Activated CD4-positive, alpha-beta T cell treated with anti-CD3 and anti-CD28 coated beads for 48 hours (primary cell): ENCODE measurements around the gene TFB1M.

ENCODE experiments used
- DNase-seq: peaks from one replicate; pipeline ENCODE4 v3.0.0-alpha.2; 2020

TFB1M gene

DNA sequence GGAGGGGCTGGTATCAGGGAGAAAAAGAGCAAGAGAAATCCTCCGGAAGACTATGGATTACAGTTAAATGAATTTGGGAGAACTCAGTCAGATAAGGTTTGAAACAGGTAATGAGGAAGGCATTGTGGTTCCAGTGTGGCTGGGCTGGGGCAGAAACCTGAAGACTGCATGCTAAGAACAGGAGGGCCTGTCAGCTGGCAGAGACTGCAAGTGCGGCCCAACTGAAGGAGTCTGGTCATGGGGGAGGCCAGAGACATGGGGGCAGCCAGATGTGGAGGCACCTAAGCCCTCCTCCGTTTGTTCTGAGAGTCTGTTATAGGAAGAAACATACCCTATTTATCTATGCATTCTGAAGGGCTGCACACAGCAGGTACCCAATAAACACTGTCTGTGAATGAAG, 16.6 kb downstream of the TFB1M start:
- DNase-seq = no peak

DNA sequence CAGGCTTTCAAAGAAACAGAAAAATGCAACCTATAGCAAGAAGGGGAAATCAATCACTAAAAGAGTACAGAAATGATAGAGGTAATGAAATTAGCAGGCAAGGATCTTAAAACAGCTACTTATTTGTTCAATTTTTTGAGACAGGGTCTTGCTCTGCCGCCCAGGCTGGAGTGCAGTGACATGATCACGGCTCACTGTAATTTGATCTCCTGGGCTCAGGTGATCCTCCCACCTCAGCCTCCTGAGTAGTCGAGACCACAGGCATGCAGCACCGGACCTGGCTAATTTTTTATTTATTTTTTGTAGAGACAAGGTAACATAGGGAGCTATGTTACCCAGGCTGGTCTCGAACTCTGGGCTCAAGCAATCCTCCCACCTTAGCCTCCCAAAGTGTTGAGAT, 21.6 kb downstream of the TFB1M start:
- DNase-seq = no peak

GRCh38 chr6:155291291-155291690, 23.0 kb downstream of the TFB1M start:
- no peak for DNase-seq

DNA sequence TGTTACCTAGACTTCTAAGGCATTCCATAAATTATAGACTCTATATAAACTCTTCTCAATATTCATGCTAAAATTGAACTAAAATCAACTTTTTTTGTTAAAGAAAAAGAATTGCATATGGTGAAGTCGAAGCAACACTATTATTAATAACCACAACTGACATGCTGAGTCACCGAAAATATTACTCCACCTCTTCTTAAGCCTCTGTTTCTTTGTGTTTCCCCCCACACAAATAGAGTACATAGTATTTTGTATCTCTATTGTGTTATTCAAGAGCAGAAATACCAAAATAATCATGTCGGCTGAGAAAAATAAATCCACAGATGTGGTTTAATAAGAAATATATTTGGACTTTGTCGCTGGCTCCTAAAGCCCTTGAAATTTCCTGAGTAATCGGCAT, 23.8 kb downstream of the TFB1M start:
- no peak for DNase-seq

- no peak for DNase-seq
Measured at GRCh38 chr6:155287762-155288161, 26.5 kb downstream of the TFB1M start.

GRCh38 chr6:155284775-155285174, 29.5 kb downstream of the TFB1M start:
- DNase-seq = no peak

- DNase-seq = no peak
Measured at GRCh38 chr6:155278319-155279049, 35.8 kb downstream of the TFB1M start.

GRCh38 chr6:155276638-155277037, 37.6 kb downstream of the TFB1M start:
- DNase-seq = no peak

DNA sequence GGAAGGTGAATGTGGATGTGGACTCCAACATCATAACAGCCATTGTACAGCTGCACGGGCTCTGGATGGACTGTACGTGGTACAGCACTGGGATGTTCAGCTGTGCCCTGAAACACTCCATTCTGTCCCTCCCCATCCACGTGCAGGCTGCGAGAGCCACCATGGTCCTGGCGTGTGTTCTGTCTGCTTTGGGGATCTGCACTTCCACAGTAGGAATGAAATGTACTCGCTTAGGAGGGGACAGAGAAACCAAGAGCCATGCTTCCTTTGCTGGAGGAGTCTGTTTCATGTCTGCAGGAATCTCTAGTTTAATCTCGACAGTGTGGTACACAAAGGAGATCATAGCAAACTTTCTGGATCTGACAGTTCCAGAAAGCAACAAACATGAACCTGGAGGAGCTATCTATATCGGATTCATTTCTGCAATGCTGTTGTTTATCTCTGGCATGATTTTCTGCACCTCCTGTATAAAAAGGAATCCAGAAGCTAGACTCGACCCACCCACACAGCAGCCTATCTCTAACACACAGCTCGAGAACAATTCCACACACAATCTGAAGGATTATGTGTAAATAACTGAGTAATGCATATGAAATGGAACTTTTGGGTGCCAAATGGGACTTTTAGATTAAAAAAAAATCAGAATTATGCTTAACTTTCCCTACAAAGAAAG, 38.3 kb downstream of the TFB1M start:
- no peak for DNase-seq

- DNase-seq = no peak
Measured at GRCh38 chr6:155274533-155274932, 39.8 kb downstream of the TFB1M start.

DNA sequence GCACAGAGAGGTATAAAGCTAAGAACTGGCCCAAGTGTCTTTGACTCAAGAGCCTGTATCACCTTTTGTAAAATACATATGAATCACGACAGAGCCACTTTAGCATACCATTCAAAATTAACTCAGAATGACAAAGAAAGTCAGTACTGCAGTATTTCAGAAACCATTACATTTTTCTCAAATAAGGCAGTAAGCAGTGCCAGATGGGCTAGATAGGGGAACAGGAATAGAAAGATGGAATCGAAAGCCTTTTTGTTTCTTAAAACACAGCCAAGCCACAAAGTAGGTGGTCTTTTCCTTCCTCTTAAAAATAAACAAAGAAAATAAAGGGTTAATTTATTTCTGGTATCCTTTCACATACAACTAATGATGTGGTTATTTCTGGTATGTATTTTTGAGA, 40.2 kb downstream of the TFB1M start:
- no peak for DNase-seq

GRCh38 chr6:155273431-155273830, 40.9 kb downstream of the TFB1M start:
- no peak for DNase-seq

DNA sequence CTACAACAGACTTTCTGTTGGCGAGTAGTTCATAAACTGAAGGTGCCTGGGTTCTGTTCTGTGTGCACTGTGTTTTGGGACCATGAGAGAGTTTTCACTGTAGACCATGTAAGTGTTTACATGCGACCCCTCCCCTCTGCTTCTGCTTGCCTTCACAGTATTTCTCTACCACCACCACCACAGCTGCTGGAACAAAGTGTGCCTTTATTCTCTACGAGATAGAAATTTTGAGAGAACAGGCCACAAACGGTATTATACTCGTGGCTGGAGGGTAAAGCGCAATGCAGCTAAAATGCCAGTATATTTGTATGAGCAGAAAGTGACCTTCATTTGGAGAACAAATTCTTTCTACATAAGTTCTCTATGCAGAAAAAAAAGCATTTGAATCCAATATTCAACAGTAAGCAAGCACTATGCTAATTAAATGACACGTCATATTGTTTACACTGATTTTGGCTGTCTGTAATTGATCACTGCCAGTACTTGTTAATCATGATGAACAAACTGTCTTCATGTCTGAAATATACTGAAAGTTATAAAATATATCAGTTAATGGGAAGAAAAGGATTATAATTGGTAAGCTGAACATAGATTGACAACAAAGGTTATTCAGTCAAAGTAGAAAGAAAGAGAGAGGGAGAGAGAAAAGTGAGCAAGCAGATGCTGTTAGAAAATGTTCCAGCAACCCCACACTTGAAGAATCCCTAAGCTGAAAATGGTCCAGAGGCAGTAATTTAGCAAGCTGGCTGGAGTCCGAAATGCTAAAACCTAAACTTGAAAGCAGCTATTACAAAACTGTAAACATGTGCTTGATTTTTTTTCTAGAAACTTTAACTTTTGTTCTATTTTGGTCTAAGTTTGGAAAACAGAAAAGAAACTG, 41.7 kb downstream of the TFB1M start:
- DNase-seq = no peak

- DNase-seq = no peak
Measured at GRCh38 chr6:155271145-155271544, 43.1 kb downstream of the TFB1M start.

- DNase-seq = no peak
Measured at GRCh38 chr6:155270561-155271091, 43.7 kb downstream of the TFB1M start.

DNA sequence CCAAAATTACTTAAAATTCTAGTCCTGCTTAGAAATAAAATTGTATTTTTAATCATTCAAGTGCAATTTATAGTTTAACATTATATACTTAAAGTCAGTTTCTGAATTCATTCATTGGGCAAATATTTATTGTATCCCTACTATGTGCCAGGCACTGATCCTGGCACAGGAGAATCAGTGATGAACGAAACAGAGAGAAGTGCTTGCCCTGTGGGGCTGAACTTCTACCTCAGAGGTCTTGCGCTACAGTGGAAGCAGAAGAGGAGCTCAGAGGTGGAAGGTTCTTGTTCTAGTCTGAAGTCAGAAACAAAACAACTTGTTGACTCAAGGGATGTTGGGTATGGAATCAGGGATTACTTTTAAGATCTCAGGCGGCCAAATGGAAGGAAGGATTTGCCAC, 44.5 kb downstream of the TFB1M start:
- no peak for DNase-seq

DNA sequence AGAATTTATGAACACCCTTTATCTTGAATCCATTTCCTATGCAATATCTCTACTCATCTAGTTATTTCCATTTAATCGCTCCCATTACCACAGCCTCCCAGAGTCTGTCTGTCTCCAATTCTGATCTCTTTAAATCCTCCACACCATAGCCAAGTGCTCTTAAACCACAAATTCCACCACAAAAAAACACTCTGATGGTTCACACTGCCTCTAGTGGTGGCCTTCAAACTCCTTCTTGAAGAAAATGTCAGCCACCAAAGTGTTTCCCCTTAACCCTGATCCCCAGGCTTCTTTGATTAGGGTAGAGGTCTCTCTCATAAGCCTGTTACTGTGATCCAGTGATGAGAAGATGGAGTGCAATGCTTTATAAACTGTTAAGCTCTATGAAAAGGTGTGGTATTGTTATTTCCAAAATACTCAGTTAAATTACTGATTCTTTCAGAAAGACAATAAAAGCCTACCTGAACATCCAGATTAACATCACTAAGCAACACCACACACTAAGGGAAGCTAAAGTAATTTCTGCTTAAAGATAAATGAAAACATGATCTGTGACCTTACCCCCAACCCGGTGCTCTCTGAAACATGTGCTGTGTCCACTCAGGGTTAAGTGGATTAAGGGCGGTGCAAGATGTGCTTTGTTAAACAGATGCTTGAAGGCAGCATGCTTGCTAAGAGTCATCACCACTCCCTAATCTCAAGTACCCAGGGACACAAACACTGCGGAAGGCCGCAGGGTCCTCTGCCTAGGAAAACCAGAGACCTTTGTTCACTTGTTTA, 46.0 kb downstream of the TFB1M start:
- peak; percentile 18 for DNase-seq

DNA sequence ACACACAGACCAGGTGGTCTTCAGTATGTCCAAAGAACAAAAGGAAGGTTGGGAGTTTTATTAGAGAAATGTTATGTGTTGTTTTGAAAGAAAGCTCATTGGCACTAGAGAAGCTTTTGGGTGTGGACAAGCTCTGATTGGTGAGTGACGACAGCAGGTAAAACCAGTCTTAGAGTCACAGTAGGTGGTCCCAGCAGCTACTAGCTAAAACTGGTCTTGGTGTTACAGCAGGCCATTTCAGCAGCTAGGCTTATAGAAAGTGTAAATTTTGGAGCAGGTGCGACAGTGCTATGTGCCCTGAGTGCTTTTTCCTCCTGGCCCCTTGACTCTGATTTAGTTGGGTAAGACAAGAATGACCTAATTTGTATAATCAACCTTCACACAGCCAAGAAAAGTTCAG, 46.9 kb downstream of the TFB1M start:
- no peak for DNase-seq

DNA sequence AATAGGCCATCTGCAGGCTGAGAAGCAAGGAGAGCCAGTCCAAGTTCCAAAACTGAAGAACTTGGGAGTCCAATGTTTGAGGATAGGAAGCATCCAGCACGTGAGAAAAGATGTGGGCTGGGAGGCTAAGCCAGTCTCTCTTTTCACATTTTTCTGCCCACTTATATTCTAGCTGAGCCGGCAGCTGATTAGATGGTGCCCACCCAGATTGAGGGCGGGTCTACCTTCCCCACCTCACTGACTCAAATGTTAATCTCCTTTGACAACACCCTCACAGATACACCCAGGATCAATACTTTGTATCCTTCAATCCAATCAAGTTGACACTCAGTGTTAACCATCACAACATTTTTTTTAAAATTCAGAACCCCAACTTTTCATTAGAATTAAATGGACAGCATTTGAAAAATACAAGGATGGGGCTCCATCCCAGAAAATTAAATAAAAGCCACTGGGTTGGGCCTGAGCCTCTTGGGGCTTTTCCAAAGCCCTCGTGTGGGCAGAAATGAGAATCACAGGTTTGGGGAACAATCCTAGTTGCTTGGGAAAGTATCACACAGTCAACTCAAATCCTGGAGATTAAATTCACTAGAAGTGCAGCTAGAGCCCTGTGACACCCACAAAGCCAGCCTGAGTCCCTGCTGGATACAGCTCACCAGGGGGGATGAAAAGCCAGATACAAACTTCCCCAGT, 48.3 kb downstream of the TFB1M start:
- DNase-seq = no peak

DNA sequence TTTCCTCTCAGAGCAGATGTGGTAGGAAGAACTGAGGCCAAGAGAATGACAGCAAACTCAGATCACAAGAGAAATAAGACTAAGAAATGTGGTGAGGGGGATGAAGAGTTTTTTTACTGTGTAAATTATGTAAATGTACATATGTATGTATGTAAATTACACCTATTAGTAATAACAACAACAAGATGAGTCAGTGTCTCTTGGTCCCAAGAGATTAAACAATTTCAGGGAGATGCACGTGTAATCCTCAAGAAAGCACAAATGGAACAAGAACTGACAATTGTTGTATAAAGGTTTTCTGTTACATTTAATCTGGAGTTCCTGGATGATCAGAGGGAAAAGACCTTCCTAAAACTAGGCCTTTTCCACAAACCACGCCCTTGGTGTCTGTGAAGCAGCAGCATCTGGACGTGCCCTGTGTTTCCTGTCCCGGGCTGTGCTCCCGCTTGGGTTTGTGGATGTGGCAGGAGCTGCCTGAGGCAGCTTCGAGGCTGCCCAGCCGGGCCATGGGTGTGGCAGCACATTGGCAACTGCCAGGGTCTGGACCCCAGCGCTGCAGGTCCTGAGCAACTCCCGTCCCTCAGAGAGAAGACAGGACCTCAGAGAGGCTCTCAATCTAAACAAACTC, 49.5 kb downstream of the TFB1M start:
- no peak for DNase-seq

DNA sequence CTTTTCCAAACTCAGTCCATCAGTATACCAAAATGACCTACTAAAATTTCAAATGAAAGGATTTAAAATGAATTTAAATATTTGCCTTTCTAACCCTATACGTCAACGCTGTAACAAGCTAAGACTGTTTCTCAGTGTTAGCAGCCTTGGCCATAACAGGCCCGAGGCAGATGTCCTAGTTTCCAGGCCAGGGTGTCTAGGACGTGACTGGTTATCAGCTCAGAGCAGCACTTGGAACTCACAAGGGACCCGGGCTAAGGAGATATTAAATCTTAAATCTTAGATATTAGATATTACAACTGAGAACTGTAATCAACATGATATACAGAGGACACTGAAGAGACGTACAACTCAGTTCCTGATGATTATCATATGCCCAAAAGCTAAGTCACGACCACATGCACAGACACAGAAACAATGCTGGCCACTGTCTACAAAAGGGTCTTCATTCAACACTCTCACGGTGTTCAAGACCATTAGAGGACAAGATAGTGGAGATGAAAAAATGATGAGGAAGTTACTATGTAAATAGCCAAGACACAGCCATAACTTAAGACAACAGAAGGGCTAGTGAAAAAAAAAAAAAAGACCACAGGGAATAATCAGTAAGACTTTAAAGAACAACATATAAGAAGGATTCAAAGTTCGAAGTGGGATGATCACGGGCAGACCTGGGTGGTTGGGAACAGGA, 50.8 kb downstream of the TFB1M start, which contains the start of gene CLDN20:
CLDN20 (plus strand) TSS at position 641 of the 691 bp plus-strand sequence. CDS start 11,707 bp downstream, outside the sequence.
- no peak for DNase-seq
